Activated naive CD8-positive, alpha-beta T cell treated with anti-CD3 and anti-CD28 coated beads, Interleukin-2, amount 50 U/mL, for 24 hours (primary cell): ENCODE measurements around the gene FAM83D.

Experiments used
- ATAC-seq: fragments of 150-1000 bp; cut with Tn5 transposase; one replicate; pipeline ENCODE4 v1.10.0; 2021
- DNase-seq: peaks from one replicate; pipeline ENCODE4 v3.0.0; 2021
- H3K27ac Mint-ChIP-seq: one replicate; pipeline ENCODE4 v1.8.0; 2021; ENCODE audit warnings: mild to moderate bottlenecking, mixed read lengths
- H3K27me3 Mint-ChIP-seq: one replicate; pipeline ENCODE4 v1.8.0; 2021; ENCODE audit warnings: mixed read lengths
- H3K36me3 Mint-ChIP-seq: one replicate; pipeline ENCODE4 v1.8.0; 2021; ENCODE audit warnings: low read depth, mixed read lengths
- H3K4me1 Mint-ChIP-seq: one replicate; pipeline ENCODE4 v1.8.0; 2021; ENCODE audit warnings: mixed read lengths
- H3K4me3 Mint-ChIP-seq: one replicate; pipeline ENCODE4 v1.8.0; 2021; ENCODE audit warnings: mild to moderate bottlenecking, moderate library complexity, mixed read lengths
- H3K9me3 Mint-ChIP-seq: one replicate; pipeline ENCODE4 v1.8.0; 2021; ENCODE audit warnings: mixed read lengths

Gene FAM83D

GRCh38 chr20:38937000-38937399, 10.8 kb downstream of the FAM83D start:
- no peaks in the 10 kb centered on the region for H3K27me3 Mint-ChIP-seq
- no peak overlapping the region for H3K4me3 Mint-ChIP-seq
- ATAC-seq, result no peak
- peaks cover 8% of the 10 kb centered on the region for H3K36me3 Mint-ChIP-seq
- no peaks in the 10 kb centered on the region for H3K9me3 Mint-ChIP-seq
- DNase-seq, result no peak
- no peak overlapping the region for H3K27ac Mint-ChIP-seq
- no peaks in the 10 kb centered on the region for H3K4me1 Mint-ChIP-seq

- ATAC-seq (no peak), DNase-seq (no peak)
- Mint-ChIP-seq H3K4me3 (no peak overlapping the region), H3K36me3 (peaks cover 17% of the 10 kb centered on the region), H3K27me3 (no peaks in the 10 kb centered on the region), H3K4me1 (no peaks in the 10 kb centered on the region), H3K27ac (no peak overlapping the region), H3K9me3 (no peaks in the 10 kb centered on the region)
These were observed 11.8 kb downstream of the FAM83D start for GRCh38 chr20:38937978-38938473.

- Mint-ChIP-seq H3K9me3 (no peaks in the 10 kb centered on the region), H3K36me3 (peaks cover 18% of the 10 kb centered on the region), H3K27ac (no peak overlapping the region), H3K4me3 (no peak overlapping the region), H3K27me3 (no peaks in the 10 kb centered on the region), H3K4me1 (no peaks in the 10 kb centered on the region)
- ATAC-seq (no peak), DNase-seq (no peak)
These were observed 13.5 kb downstream of the FAM83D start for GRCh38 chr20:38939686-38940085.

- Mint-ChIP-seq H3K36me3 (peaks cover 21% of the 10 kb centered on the region), H3K9me3 (no peaks in the 10 kb centered on the region), H3K4me3 (no peak overlapping the region), H3K4me1 (no peaks in the 10 kb centered on the region), H3K27ac (no peak overlapping the region), H3K27me3 (no peaks in the 10 kb centered on the region)
- no peak for DNase-seq
- no peak for ATAC-seq
These were observed 14.4 kb downstream of the FAM83D start for GRCh38 chr20:38940644-38941043.

- no peaks in the 10 kb centered on the region for H3K4me1 Mint-ChIP-seq
- no peak for DNase-seq
- H3K9me3 Mint-ChIP-seq, result no peaks in the 10 kb centered on the region
- H3K27ac Mint-ChIP-seq, result no peak overlapping the region
- no peaks in the 10 kb centered on the region for H3K27me3 Mint-ChIP-seq
- ATAC-seq, result no peak
- H3K36me3 Mint-ChIP-seq, result peaks cover 27% of the 10 kb centered on the region
- H3K4me3 Mint-ChIP-seq, result no peak overlapping the region
These were observed 15.6 kb downstream of the FAM83D start for GRCh38 chr20:38941726-38942389.

- Mint-ChIP-seq H3K4me1 (no peaks in the 10 kb centered on the region), H3K4me3 (no peak overlapping the region), H3K36me3 (peaks cover 48% of the 10 kb centered on the region), H3K9me3 (no peaks in the 10 kb centered on the region), H3K27ac (no peak overlapping the region), H3K27me3 (no peaks in the 10 kb centered on the region)
- no peak for DNase-seq
- no peak for ATAC-seq
These were observed 18.8 kb downstream of the FAM83D start for GRCh38 chr20:38945012-38945411.

- DNase-seq, result no peak
- Mint-ChIP-seq H3K9me3 (no peaks in the 10 kb centered on the region), H3K4me3 (no peak overlapping the region), H3K4me1 (no peaks in the 10 kb centered on the region), H3K36me3 (peaks cover 60% of the 10 kb centered on the region), H3K27me3 (no peaks in the 10 kb centered on the region), H3K27ac (no peak overlapping the region)
- ATAC-seq, result no peak
These were observed 20.6 kb downstream of the FAM83D start for GRCh38 chr20:38946836-38947235.

- Mint-ChIP-seq H3K9me3 (no peaks in the 10 kb centered on the region), H3K4me3 (no peak overlapping the region), H3K4me1 (no peaks in the 10 kb centered on the region), H3K27me3 (no peaks in the 10 kb centered on the region), H3K36me3 (peaks cover 60% of the 10 kb centered on the region), H3K27ac (no peak overlapping the region)
- DNase-seq (no peak), ATAC-seq (no peak)
These were observed 21.7 kb downstream of the FAM83D start for GRCh38 chr20:38947931-38948362.

GRCh38 chr20:38950254-38950653, 24.0 kb downstream of the FAM83D start:
- Mint-ChIP-seq H3K27ac (no peak overlapping the region), H3K27me3 (no peaks in the 10 kb centered on the region), H3K4me1 (no peaks in the 10 kb centered on the region), H3K4me3 (no peak overlapping the region), H3K9me3 (no peaks in the 10 kb centered on the region), H3K36me3 (peaks cover 57% of the 10 kb centered on the region)
- ATAC-seq, result no peak
- DNase-seq, result no peak

GRCh38 chr20:38951611-38952010, 25.4 kb downstream of the FAM83D start:
- H3K9me3 Mint-ChIP-seq, result no peaks in the 10 kb centered on the region
- no peaks in the 10 kb centered on the region for H3K4me1 Mint-ChIP-seq
- DNase-seq, result no peak
- ATAC-seq, result no peak
- H3K27ac Mint-ChIP-seq, result no peak overlapping the region
- H3K36me3 Mint-ChIP-seq, result peaks cover 52% of the 10 kb centered on the region
- no peaks in the 10 kb centered on the region for H3K27me3 Mint-ChIP-seq
- no peak overlapping the region for H3K4me3 Mint-ChIP-seq

- Mint-ChIP-seq H3K4me1 (no peaks in the 10 kb centered on the region), H3K27me3 (no peaks in the 10 kb centered on the region), H3K36me3 (peaks cover 47% of the 10 kb centered on the region), H3K27ac (no peak overlapping the region), H3K4me3 (no peak overlapping the region), H3K9me3 (no peaks in the 10 kb centered on the region)
- no peak for DNase-seq
- no peak for ATAC-seq
These were observed 25.9 kb downstream of the FAM83D start for GRCh38 chr20:38952153-38952552.

- Mint-ChIP-seq H3K36me3 (peaks cover 35% of the 10 kb centered on the region), H3K27ac (no peak overlapping the region), H3K9me3 (no peaks in the 10 kb centered on the region), H3K27me3 (no peaks in the 10 kb centered on the region), H3K4me3 (no peak overlapping the region), H3K4me1 (no peaks in the 10 kb centered on the region)
- ATAC-seq, result no peak
- no peak for DNase-seq
These were observed 27.6 kb downstream of the FAM83D start for GRCh38 chr20:38953630-38954340.

- no peaks in the 10 kb centered on the region for H3K9me3 Mint-ChIP-seq
- ATAC-seq, result no peak
These were observed 31.1 kb downstream of the FAM83D start for GRCh38 chr20:38957235-38957876.

GRCh38 chr20:38957915-38958485, 31.8 kb downstream of the FAM83D start:
- H3K27me3 Mint-ChIP-seq, result no peaks in the 10 kb centered on the region
- ATAC-seq, result no peak
- peaks cover 6% of the 10 kb centered on the region for H3K36me3 Mint-ChIP-seq
- DNase-seq, result no peak
- H3K27ac Mint-ChIP-seq, result no peak overlapping the region
- no peak overlapping the region for H3K4me3 Mint-ChIP-seq
- H3K9me3 Mint-ChIP-seq, result no peaks in the 10 kb centered on the region
- peaks cover 16% of the 10 kb centered on the region for H3K4me1 Mint-ChIP-seq

More at GRCh38 chr20:38957235-38957876, 31.1 kb downstream of the FAM83D start:
- H3K4me3 Mint-ChIP-seq, result no peak overlapping the region
- no peak overlapping the region for H3K27ac Mint-ChIP-seq
- peaks cover 8% of the 10 kb centered on the region for H3K36me3 Mint-ChIP-seq
- peaks cover 12% of the 10 kb centered on the region for H3K4me1 Mint-ChIP-seq
- H3K27me3 Mint-ChIP-seq, result no peaks in the 10 kb centered on the region
- DNase-seq, result no peak
